GM21737 (cell line): ENCODE results near the gene NPFF.
A peak's percentile ranks its signal among the peaks of the same experiment; 100 is the strongest.
"Not testable (repeated sequence)": the region's sequence is repeated elsewhere in the genome, so short reads cannot be mapped to it uniquely, and the experiment has no call there.

Experiments used
- ATAC-seq: cut with Tn5 transposase; IDR thresholded peaks from one replicate; pipeline ENCODE4 v1.9.1; 2021; ENCODE audit warnings: mild to moderate bottlenecking, moderate library complexity; ENCODE audit not compliant: unreplicated experiment

Gene NPFF

DNA sequence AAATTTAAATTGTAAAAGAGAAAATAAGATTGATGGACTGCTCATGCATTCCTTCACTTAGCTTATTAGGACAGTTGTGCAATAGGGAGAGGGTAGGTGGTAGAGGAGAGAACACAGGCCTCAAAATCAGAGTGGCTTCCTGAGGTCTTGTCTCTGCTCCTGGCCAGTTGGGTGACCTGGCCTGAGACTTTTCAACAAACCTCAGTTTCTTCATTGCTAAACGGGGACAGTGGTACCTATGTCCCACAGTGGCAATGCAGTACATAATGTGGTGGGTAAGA, 10.6 kb downstream of the NPFF start:
- no peak for ATAC-seq

- ATAC-seq, result no peak
These were observed 11.2 kb downstream of the NPFF start for GRCh38 chr12:53495903-53496751.

- no peak for ATAC-seq
These were observed 13.5 kb downstream of the NPFF start for GRCh38 chr12:53493610-53494391.

DNA sequence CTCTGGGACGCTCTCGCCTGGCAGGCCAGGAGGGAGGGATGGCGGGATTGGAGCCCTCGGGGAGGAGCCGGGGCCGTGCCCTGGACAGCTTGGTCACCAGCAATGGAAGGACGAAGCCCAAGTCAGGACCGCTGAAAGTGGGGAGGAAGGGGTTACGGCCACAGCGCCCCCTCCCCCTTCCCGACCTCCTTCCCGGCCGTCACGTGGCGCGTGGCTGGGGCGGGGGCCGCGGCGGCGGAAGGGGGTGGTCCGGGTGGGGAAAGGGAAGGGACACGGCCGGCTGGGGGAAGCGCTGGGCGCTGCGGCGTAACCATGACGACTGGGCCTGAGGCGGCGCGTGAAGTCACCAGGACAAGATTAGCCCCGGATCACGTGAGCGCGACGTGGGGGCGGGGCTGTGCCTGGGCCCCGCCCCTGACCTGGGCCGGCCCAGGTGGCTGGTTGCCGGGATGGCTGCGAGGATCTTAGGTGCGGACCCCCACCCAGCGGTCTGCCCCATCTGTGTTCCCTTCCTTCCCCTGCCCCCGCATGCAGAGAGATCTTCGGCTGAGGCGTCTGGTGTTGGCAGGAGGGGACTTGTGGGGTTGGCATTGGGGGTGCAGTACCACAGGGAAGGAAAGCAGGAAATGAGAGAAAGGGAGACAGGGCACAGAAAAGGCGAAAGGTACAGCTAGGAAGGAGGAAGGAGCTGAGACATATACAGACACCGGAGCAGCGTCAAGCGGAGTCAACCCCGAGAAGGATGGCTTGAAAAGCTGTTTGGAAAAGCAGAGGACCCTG, 14.3 kb downstream of the NPFF start:
- peak; percentile 93 for ATAC-seq

DNA sequence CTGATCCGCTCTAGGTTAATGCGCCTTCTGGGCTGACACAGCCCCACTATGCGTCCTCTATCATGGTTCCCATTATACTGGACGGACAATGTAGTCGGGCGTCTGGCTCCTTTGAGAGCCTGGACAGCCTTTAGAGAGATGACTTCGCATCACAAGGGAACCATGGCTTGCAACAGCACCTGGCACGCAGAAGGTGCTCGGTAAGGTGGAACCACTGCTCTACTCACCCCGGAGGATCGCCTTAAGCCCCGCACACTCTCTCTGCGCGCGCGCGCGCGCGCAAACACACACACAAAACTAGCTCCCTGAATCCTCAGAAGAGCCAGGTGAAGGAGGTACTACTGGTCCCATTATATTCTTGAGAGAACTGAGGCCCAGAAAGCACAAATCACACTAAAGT, 15.1 kb downstream of the NPFF start:
- no peak for ATAC-seq

DNA sequence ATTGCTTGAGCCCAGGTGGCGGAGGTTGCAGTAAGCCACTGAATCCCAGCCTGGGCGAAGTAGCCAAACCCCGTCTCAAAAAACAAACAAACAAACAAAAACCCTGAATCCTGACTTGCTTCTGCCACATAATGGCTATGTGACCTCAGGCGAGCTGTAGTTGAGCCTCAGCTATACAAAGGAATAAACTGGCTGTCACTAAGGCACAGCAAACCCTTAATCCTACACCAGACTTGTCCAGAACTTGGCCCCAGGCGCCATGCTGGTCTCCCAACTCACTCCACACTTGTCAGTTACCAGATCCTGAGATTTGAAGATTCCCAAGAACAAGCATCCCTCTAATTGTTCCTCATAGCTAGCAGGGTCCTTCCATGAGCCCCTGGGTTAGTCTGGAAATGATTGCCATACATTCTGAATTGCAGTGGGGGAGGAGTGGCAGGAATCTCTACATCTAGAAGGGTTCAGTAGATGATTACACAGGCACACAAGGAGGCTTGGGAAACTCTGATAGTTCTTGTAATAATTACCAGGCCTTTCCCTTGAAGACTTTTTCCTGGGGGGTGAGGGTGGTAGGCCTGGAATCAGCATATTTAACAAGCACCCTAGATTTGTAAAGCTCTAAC, 17.9 kb downstream of the NPFF start:
- no peak for ATAC-seq

GRCh38 chr12:53486736-53487487, 20.4 kb downstream of the NPFF start:
- ATAC-seq, result no peak

GRCh38 chr12:53485955-53486735, 21.1 kb downstream of the NPFF start:
- no peak for ATAC-seq

- ATAC-seq, result no peak
These were observed 22.4 kb downstream of the NPFF start for GRCh38 chr12:53484686-53485575.

GRCh38 chr12:53483979-53484377, 23.3 kb downstream of the NPFF start:
- no peak for ATAC-seq

DNA sequence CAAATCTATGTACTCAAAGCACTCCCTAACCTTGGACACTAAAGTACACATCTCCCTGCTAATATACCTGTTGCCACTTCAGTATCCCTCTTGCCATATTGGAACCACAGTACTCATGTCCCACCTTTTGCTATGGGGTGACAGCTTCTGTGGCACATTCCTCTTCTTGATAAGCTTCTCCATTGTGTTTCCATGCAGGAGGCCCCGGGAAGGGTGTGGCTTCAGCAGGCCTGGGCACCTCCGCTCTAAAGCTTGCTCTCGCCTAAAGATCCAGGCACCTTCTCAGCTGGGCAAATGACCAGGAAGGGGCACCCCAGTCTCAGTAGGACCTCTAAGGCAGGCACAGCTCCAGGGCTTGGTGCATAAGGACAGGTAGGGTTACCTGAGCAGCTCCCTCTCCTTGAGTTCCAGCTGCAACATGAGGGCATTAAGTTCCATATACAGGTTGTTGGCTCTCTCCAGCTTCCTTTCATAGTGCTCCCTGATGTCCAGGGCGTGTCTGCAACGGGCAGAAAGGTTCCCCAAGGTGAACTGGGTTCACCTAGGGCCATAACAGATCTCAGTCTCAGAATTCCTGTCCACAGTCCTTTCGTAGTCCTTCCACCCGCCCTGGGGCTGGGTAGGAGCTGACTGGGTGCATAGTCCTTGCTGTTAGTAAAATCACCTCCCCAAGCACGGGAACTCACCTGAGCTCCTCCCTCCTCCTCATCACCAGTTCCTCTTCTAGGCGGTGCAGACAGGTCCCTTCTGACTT, 23.9 kb downstream of the NPFF start:
- no peak for ATAC-seq

DNA sequence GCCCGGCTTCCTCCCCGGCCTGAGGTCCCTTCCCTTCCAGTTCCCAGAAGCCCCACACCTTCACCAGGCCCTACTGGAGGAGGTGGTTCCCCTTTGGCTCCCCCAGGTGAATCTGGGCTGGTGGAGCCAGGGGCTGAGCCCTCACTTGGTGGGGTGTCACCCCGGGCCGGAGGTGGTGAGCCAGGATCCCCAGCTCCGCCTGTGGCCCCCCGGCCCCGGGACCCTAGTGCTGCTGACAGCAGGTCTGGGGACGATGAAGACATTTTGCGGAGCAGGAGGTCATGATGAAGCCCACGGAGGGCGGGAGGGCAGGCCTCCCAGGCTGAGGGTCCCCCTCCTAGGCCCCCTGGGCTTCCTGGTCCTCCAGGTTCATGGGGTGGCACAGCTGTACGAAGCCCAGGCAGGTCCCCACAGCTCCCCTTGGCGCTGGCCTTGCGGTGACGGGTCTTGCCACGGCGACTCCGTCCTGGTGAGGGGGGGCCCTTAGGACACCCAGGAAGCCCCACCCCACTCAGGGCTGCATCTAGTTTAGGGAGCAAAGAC, 24.6 kb downstream of the NPFF start:
- no peak for ATAC-seq

DNA sequence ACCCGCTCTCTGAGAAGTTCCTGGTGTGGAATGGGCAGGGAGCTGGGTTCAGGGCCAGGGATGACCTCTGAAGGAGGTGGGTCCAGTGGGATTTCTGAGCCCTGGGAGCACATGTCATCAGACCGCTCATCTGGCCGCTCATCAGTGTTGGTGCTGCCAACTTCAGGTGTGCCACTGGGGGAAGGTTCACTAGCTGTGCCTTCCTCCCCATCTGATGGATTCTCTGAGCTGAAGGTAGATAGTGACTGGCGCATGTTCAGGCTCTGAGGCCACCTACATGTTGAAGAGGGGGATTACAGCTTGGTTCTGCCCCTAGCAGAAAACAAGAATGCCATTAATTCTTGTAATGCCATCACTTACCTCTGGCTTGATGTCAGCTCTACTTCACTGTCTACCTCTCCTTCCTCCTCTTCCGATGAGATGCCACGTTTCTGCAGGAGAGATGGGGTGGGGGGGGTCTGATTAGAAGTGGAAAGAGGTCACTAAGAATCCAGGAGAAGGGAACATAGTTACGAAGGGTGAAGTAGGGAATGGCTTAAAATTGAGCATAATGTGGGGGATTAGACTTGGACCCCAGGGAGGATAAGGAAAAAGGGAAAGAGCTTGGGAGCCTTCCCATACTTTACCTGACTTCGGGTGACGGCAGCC, 25.2 kb downstream of the NPFF start:
- ATAC-seq, result no peak

DNA sequence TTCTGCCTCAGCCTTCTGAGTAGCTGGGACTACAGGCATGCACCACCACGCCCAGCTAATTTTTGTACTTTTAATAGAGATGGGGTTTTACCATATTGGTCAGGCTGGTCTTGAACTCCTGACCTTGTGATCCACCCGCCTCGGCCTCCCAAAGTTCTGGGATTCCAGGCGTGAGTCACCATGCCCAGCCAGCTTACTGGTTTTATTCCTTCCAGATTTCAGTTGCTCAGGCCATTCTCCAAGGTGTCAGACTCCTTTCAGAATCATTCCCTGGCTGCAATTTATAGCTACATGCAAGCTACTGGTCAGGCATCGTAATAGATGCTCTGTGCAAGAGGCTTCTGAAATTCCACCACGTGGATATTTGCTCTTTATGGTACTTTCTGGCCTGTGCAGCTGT, 25.8 kb downstream of the NPFF start:
- not testable (repeated sequence) for ATAC-seq

DNA sequence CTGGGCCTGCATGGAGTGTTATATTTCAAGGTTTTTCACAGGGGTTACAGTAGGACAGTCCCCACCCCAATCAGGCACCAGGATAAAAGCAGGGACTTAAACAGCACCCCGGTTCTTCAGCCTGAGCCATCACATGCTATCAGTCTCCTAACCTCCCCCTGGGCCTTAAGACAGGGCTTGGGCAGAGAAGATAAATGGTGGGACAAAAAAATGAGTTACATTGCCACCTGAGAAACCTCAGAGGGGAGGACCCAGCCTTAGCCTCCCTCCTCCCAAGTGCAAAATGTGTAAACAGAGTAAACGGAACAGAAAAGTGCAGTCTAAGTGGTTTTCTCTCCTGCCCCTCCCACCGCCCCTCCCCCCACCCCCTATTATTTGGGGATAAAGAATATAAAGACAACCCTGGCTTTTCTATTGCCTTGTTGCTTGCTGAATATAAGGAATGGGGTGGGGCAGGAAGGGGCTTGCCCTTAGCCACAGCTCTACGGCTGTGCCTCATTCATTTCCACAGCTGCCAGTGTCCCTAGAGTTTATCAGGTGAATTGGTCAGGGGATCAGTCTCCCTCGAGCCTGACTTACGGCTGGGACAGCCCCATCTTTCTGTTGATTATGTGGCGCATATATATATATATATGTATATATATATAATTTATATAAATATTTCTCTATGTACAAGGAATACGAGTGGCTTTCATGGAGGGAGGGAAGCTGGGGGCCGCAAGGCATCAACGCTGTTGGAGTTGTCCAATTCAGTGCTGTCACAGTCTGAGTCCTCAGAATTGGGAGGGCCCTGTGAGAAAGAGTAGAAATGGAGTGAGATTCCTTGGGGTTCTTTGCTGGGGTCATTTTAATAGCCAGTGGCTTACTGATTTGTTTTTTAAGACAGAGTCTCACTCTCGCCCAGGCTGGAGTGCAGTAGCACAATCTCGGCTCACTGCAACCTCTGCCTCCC, 26.5 kb downstream of the NPFF start:
- ATAC-seq, result no peak

GRCh38 chr12:53479331-53479730, 28.0 kb downstream of the NPFF start:
- no peak for ATAC-seq
